ENCODE results near the gene SLC12A7.
A peak's percentile ranks its signal among the peaks of the same experiment; 100 is the strongest.

SLC12A7 gene

GRCh38 chr5:1008451-1009358, 103.2 kb downstream of the SLC12A7 start, which contains the start of gene NKD2:
NKD2 (plus strand) TSS chr5:1008802; CDS start chr5:1009058, 256 bp downstream.
- no peak for TF ChIP-seq CTCF (IDR thresholded peaks at IDR 0.05; ENCODE audit: low read depth, low read length)

GRCh38 chr5:1007681-1008450, 104.0 kb downstream of the SLC12A7 start:
- H3K4me3 ChIP-seq (ENCODE audit: low read depth, low read length), result no peak overlapping the region
- no peak for TF ChIP-seq CTCF (IDR thresholded peaks at IDR 0.05; ENCODE audit: low read depth, low read length)

More at GRCh38 chr5:1008451-1009358, 103.2 kb downstream of the SLC12A7 start, which contains the start of gene NKD2:
- H3K4me3 ChIP-seq (ENCODE audit: low read depth, low read length), result no peak within 1 kb of the TSS

GRCh38 chr5:1007221-1007680, 104.6 kb downstream of the SLC12A7 start:
- no peak for TF ChIP-seq CTCF (IDR thresholded peaks at IDR 0.05; ENCODE audit: low read depth, low read length)

GRCh38 chr5:1006656-1007071, 105.2 kb downstream of the SLC12A7 start:
- H3K4me3 ChIP-seq (ENCODE audit: low read depth, low read length), result no peak overlapping the region
- no peak for TF ChIP-seq CTCF (IDR thresholded peaks at IDR 0.05; ENCODE audit: low read depth, low read length)

More at GRCh38 chr5:1007221-1007680, 104.6 kb downstream of the SLC12A7 start:
- no peak overlapping the region for H3K4me3 ChIP-seq (ENCODE audit: low read depth, low read length)

- no peak for TF ChIP-seq CTCF (IDR thresholded peaks at IDR 0.05; ENCODE audit: low read depth, low read length)
- no peak overlapping the region for H3K4me3 ChIP-seq (ENCODE audit: low read depth, low read length)
These were observed 105.8 kb downstream of the SLC12A7 start for GRCh38 chr5:1005904-1006655.

GRCh38 chr5:1005249-1005851, 106.5 kb downstream of the SLC12A7 start:
- peak overlapping the region; percentile 35 for H3K4me3 ChIP-seq (ENCODE audit: low read depth, low read length)
- TF ChIP-seq CTCF (IDR thresholded peaks at IDR 0.05; ENCODE audit: low read depth, low read length), result no peak
